ENCODE data around the gene PHACTR3.

Gene PHACTR3

DNA sequence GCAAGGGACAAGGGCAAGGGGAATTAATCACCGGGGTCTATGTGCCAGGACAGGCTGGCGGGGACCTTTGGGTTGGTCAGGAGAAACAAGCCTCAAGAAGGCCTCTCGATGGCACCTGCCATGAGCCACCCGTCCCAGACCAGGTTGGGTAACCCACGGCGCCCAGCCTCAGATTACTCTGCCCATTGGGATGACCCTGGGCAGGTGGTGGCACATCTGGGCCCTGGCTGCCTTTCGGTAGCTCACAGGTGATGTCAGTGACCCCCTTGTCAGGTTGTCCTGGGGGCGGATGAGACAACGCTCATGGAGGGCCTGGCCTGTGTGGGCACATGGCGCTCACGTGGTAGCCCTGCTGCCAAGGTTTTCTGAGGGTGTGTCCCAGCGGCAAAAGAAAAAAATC, 176.9 kb downstream of the PHACTR3 start:
- no peak for DNase-seq

DNA sequence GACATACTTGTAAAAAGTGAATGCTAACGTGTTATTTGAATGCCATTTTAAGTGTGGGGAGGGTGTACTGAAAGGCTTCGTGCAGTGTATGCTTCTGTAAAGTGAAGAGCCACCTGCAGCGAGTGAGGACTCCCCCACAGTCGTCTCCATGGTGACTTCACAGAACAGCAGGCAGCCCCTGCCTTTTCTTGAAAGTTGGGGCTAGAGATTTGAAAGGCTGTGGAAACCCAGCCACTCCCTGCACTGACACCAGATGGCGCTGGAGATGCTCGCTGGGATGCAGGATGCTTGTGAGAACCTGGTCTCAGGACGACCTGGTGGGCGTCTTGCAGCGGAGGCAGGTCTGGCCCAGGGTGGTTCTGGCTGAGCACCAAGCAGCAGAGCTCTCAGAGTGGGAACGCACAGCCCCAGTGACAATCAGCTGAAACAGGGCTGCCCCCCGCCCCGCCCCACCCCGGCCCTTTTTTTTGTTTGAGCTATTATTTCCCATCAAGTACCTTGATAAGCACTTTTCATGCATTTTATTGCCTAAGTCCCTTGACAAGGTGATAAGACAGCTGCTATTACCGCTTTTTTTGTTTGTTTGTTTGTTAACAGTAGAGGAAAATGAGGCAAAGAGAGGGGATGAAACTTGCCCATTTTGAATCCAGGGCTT, 178.8 kb downstream of the PHACTR3 start:
- DNase-seq: peak in 1 of 2 experiments; percentile 43

DNA sequence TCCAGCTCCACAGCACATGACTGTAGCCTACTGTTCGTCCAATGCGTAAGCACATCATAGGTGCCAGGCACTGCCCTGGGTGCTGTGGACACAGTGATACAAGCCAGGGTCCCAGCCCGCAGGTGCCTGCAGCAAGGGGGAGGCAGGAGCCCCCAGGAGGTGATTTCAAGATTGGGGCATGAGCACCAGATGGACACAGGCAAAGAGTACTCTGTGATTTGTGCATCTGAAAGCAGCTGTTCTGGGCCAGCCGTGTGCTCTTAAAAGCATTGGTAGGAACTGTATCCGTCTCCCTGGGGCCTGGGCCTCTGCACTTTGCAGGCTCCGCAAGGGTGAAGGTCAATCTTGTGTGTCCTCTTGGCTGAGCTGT, 179.3 kb downstream of the PHACTR3 start:
- no peak for DNase-seq

DNA sequence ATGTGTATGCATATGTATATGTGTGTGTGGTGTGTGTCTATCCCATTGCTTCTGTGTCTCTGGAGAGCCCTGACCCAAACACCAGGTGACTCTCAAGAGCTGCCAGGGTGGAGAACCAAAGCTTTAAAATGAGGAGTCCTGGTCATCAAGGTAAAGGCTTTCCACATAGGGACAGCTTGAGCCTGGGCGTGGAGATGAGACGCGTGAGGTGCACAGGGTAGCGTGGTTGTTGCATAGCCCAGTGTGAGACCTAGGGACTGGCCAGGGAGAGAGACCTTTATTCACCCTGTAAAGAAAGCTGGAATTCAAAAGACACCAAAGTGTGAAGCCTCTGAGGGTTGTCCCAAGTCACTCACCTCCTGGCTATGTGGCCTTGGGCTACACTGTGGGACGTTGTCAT, 180.0 kb downstream of the PHACTR3 start:
- no peak for DNase-seq

DNA sequence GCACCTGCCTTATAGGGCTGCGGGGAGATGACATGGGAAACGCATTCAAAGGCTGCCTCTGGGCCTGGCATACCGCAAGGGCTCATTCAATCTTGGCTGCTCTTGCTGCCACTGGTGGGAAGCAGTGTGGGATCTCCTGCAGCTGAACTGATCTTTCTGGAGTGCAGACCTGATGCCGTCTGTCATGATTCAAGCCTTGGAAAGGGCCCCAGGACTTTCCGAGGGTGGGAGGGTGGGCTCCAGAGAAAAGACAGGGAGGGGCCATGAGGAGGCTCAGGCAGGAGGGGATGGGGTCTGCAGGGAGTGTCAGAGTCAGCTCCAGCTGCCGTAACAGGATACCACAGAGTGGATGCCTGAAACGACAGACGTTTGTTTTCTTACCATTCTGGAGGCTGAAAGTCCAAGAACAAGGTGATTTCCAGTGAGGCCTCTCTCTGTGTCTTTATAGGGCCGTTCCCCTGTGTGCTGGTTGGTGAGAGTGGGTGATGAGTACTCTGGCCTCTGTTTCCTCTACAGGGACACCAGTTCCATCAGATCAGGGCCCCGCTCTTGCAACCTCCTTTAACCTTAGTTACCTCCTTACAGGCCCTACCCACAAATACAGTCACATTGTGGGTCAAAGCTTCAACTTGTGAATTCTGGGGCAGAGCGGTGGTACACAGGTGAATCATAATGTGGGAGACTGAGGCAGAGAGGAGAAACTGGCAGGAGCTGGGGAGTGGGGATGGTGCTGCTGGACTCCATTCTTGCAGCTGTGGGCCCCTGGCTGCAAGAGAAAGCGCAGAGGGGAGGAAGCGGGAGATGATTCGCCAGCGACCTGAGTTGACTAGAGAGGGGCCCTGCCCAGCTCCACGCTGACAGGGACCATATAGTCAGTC, 180.7 kb downstream of the PHACTR3 start:
- no peak for DNase-seq

DNA sequence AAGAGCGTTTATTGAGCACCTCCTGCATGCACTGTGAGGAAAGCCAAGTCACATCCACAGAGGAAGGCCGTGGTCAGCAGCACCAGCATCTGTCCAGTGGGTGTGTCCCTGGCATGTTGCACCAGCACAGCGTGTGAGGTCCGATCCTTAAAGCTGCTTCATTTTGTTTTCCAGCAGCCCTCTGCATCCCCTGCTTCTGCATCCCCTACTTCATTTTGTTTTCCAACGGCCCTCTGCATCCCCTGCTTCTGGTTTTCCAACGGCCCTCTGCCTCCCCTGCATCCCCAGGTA, 181.3 kb downstream of the PHACTR3 start:
- no peak for DNase-seq

DNA sequence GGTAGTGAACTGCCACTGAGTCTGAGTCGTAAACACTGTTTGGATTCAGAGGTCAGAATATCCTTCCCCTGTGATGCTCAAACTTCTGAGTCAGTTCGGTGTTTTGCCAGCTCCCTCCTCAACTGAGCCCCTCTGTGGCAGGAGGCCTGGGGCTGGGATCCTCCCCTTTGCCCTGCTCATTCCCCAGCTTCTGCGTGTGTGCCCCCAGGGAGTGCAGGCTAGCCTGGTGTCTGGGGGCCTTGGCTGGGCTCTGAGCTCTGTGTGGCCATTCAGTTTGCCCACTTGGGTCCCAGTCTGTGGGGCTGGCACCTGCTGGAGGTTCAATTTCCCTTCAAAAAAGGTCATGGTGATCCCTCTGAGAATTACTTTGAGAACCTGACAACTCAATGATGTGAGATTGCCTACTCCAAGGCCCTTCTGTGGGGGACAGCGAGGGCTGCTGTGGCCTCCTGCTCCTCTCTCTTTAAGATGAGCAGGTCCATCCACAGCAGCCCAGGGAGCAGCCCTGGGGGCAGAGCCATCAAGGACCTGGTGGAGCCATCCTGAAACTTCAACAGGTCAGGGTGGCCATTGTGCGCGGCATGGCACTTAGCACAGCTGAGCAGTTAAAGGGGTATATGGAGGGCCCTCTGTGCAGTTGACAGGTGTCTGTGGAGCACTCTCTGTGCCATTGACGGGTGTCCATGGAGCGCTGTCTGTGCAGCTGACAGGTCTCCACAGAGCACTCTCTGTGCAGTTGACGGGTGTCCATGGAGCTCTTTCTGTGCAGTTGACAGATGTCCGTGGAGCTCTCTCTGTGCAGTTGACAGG, 181.9 kb downstream of the PHACTR3 start:
- DNase-seq: no peak

DNA sequence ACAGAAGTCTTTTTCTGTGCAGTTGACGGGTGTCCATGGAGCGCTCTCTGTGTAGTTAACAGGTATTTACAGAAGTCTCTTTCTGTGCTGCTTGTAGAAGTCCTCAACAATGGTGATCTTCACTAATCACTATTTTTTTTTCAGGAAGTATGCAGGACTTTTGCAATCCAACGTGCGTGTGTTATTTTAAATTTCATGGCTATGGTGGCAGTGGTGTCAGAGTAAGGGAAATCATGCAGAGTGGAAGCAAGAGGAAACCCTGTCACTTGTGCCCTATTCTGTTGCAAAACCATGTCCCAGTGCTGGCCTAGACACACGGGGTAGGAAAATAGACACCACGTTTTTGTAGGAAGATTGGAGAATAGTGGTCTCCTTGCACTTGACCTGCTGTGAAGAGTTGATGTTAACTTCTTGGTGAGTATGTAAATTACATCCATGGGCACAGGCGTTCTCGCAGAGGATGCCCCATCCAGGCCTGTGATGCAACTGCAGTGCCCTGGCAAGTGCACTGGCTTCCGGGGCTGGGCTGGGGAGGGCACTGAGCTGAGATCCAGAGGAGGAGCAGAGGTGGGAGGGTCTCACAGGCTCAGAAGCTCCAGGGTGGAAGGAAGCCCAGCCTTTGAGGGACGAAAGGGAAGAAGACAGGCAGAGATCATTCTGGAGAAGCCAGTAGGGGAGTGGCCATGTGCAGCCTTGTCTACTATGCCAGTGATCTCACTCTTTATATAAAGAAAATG, 182.6 kb downstream of the PHACTR3 start:
- DNase-seq: no peak

DNA sequence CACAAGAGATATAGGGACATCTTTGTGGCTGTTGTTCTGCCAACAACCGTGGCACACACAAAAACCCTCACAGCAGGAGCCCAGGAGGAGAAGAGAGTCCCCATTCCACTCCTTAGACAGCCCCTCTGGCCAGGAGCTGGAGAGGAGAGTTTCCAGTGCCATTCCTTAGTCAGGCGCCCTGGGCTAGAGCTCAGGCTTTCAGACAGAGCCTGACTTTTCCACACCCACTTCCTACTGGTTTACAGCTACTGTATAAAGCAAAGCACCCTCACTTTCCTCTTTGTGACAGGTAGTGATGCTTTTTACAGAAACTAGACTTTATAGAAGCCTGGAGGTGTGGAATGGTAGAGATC, 183.2 kb downstream of the PHACTR3 start:
- DNase-seq: no peak

DNA sequence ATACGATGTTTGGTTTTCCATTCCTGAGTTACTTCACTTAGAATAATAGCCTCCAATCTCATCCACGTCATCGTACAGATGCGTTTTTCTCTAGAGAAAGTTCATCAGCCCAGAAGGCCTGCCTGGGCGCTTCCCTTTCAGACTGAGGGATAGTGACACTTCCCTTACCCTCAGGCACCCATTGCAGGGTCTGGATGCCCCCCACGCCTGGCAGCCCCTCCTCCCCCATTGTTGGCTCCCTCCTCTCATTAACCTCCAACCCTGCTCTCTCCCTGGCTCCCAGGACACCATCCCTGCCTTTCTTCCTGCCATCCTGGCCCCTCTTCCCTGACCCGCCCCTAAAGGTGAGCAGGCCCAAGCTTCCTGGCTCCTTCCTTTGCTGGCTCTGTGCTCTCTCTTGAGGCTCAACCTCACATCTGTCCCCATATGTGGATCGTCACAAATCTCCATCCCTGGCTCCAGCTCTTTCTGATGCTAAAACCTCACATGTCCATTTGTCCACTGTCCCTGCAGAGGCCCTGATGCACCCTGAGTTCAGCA, 183.9 kb downstream of the PHACTR3 start:
- DNase-seq: no peak

DNA sequence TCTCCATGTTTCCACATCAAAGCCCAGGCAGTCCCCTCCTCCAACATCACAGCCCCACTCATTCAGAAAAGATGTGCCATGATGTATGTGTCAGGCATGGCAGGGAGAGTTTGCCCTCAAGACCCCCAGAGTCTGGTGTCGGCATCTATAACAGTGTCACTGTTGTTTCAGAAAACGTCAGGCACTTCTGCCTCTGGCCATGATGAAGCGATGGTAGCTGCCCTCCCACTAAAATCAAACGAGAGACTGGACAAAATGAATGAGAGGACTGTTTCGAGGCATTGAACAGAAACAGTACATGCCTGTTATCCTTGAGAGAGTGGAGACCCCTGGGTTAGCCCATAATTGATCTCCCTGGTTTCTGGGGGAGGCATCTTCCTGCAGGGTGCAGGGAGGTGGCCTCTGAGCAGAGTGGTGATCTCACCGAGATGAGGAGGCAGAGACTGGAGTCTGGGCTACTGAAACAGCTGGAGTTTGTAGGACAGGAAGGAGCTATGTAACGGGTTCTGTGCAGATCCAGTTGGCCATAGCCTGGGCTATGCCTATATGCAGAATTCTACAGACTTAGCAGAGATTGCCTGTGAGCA, 184.6 kb downstream of the PHACTR3 start:
- DNase-seq: no peak

DNA sequence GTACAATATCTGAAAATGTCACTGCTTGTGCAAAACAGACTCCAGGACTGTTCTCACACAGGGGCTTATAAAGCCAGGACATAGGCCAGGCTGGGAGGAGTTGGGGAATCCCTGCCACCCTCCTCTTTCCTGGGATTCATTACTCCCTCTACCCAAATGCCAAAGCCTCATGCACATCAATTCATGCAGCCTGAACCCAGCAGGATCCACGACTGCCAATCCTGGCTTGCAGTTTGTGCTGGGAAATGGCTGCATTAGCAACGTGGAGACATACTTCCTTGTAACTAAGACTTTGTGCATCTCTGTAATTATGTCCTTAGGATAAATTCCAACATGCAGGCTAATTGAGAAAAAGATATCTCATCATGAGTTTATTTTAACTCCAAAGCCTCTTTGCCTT, 185.3 kb downstream of the PHACTR3 start:
- no peak for DNase-seq

DNA sequence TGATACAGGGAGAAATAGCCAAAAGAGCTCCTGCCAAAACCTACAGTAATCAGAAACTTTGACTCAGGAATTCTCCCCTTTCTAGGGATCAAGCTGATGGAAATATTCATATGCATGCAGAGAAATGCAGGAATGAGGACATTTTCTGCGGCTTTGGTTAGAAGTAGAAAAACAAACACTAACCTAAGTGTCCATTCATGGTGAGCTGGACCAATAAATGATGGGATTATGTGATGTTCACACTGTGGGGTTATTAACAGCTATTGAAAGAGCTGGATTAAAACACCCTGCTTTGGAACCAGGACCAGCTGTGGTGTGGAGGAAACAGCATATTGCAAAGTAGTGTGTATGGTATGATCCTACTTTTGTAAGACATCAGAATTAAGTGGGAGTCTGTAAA, 186.0 kb downstream of the PHACTR3 start:
- no peak for DNase-seq

DNA sequence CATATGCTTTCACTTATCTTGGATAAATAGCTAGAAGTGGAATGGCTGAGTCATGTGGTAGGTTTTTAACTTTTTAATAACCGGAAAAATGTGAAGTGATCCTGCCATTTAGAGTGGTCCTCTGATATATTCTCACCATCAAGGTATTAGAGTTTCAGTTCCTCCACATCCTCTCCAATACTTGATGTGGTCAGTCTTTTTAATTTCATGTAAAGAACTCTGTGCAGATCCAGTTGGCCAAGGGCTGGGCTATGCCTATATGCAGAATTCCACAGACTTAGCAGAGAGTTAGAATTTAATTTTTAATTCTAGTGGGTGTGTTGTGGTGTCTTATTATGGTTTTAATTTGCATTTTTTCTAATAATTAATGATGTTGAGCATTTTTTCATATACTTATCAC, 188.0 kb downstream of the PHACTR3 start:
- no peak for DNase-seq

DNA sequence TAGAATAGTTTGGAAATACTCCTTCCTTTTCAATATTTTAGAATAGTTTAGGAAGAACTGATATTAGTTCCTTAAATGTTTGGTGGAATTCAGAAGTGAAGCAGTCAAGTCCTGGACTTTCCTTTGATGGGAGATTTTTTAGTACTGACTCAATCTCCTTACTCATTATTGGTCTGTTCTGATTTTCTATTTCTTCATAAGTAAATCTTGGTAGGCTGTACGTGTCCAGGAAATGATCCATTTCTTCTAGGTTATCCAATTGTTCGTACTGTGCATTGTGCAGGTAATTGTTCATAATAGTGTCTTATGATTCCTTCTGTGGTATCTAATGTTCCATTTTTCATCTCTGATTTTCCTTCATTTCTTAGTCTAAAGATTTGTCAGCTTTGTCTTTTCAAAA, 190.2 kb downstream of the PHACTR3 start:
- DNase-seq: no peak

DNA sequence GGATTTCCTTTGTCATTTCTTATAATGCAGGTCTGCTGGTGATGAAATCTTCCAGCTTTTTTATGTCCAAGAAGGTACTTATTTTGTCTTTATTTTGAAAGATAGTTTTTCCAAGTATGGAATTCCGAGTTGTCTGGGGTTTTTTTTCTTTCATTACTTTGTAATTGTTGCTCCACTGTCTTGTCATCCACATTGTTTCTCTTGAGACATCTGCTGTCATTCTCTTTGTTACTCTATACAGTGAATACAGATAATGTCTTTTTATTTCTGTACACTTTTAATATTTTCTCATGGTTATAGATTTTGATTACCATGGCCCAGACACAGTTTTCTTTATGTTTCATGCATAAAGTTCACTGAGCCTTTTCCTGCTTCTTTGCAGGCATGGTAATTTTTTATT, 196.0 kb downstream of the PHACTR3 start:
- DNase-seq: no peak

DNA sequence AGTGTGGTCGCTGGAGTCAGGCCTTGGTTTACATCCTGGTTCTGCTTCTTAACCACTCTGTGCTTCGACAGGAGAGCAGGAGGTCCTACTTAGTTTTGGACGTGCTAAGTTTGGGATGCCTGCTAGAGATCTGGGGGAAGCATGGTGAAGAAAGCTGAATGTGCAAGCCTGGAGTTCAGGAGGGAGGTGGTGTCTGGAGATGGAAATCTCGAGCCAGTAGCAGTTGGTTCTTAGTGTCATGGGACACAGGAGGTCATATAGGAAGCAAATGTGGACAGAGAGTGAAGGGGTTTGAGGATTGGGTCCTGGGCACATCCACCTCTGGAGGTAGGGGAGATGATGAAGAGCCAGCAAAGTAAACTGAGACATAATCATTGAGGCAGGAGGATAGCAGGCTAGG, 197.7 kb downstream of the PHACTR3 start:
- DNase-seq: no peak

DNA sequence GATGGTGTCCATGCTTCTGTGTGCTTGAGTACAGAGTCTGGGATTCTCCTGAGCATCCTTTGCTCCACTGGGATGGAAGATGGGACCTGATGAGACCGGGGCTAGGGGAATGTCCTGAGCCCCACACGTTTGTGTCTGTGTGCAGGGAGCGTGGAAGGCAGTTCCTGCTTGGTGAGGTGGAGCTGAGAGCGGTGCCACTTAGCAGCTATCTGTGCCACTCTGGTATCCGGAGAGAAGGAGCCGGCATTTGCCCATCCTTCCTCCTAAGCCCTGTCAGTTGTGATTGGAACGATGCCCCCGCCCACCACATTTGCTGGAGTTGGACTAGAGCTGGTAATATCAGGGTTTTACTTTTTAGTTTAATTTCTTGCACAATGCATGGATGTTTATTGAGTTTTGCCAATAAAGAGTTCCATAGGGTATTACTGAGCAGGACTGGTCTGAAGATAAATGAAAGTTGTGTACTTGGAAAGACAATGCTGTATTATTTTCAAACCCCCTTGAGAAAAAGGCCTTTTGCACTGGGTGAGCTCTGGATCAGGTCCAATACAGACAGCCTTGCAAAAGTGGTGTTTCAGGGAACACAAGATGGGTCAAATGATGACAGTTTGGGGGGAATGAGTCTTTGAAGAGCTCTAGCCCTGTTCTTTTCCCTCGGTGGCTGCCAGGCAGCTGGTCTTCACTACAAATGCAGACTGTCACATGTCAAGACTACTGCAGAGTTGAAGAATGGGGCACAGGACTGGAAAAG, 198.3 kb downstream of the PHACTR3 start:
- no peak for DNase-seq

DNA sequence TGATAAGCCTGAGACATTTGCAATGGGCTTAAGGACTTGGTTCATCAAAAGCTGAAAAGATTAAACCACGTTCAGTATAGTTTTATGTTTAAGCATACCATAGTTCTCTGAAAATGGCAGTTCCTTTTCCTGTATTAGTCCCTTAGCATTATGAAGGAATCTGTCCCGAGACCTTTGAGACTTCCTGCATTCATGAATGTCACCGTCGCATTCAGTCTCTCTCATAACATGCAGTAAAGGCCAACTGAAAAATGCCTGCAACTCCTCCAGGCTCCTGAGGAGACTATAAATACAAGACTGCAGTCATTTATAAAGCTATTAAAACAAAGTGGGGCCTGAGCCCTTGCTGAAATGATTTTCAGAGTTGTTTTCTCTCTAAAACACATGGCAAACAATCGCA, 200.0 kb downstream of the PHACTR3 start:
- no peak for DNase-seq

DNA sequence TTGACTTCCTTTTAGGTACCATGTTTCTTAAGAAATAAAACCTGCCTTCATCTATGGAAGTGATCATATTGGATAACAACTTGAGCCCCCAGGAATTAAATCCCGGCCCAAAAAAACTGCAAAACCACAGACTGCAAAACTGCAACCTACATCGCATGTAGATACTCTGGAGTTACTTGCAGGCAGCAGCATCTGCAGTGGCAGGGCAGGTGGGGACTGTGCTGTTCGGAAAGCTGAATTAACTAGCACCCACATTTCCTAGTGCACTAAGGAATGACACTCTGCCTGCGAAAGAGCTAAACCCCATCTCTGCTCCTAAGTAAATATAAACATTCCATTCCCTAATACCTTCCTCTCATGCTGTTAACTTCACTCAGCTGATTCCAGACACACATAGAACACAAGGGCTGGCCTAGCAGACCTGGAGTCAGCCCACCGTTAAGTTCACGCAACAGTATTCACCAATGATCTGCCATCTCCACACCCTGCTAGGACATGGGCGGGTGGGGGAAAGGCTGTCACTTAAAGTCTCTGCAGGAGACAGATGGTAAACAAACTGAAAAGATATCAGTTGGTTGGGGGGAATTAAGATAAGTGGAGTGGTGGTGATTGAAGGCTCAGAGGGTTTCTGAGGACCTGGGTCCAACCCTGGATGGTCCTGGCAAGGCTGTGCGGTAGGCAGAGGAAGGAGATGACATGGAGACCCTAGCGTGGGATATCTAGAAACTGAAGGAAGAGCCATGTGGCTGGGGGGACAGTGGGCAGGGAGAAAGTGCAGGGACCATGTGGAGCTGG, 200.7 kb downstream of the PHACTR3 start:
- no peak for DNase-seq
